Germinal center (tissue), 1 donor: ENCODE results near the gene ZNF324B.
A peak's percentile ranks its signal among the peaks of the same experiment; 100 is the strongest.
"Not testable (repeated sequence)": the region's sequence is repeated elsewhere in the genome, so short reads cannot be mapped to it uniquely, and the experiment has no call there.

ENCODE experiments used
- DNase-seq: peaks from one replicate; pipeline ENCODE4 v3.0.0; 2012; ENCODE audit warnings: mixed read lengths, low spot score

ZNF324B gene

GRCh38 chr19:58451358-58452101 is at the start of gene ZNF324B:
TSS of gene ZNF324B (plus strand) at chr19:58451622. CDS start at chr19:58453702, 2,080 bp downstream.
- peak; percentile 95 for DNase-seq

- DNase-seq: no peak
Observed at GRCh38 chr19:58401840-58402421, 49.5 kb upstream of the ZNF324B start.

DNA sequence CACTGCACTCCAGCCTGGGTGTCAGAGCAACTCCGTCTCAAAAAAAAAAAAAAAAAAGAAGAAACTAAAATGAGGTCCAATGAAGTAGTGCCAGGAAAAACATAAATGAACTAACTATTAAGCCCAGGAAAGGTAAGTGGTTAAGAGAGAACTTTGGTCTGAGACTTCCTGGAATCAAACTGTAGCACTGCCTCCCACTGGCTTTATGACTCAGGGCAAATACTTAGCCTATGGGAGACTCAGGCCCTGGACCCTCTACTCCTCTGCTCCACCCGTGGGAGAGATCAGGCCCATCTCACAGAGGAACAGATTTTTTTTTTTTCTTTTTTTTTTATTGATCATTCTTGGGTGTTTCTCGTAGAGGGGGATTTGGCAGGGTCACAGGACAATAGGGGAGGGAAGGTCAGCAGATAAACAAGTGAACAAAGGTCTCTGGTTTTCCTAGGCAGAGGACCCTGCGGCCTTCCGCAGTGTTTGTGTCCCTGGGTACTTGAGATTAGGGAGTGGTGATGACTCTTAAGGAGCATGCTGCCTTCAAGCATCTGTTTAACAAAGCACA is 47.4 kb upstream of the ZNF324B start:
- not testable (repeated sequence) for DNase-seq

- DNase-seq: no peak
Observed at GRCh38 chr19:58406818-58407657, 44.4 kb upstream of the ZNF324B start.

- no peak for DNase-seq
Observed at GRCh38 chr19:58407658-58408151, 43.7 kb upstream of the ZNF324B start.

DNA sequence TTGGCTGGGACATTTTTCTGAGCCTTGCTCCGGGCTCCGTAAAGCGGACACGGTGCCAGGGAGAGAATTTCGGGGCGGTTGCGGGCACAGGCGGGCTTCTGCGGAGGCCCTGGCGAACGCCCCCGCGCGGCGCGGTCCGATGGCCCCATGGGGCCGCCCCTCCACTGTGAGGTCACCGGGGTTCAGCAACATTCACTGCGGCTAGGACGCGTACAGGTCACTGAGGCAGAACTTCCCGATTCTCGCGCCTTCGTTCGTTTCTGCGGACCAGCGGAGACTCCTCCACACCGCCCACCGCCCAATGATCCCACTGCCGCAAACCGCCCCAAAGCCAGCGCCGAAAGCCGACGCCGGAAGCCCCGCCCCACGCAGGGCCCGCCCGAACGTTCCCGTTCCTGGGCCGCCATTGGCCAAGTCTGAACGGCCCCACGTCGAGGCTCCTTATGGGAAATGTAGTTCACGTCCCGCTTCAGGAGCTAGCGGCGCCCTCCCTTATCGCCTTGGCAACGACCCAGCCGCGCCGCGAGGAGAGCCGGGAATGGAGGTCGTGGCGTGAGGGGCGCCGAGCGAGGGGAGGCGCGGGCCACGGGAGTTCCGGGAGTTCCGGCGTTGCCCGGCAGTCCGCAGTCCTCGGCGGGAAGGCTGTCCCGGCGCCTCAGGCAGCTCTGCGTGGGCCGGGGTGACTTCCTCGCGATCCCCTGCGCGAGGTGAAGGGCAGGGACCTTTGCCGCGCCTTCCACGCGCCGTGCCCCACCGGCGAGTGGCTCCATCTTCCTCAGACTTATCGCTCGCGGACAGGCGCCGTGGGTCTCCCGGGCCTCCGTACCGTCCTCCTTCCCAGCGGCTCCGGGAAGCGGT is 43.0 kb upstream of the ZNF324B start, which contains the start of gene ZNF584:
Gene ZNF584 (plus strand): TSS at position 498 of the 858 bp plus-strand sequence. CDS start 499 bp downstream, outside the sequence.
- DNase-seq: peak; percentile 96

GRCh38 chr19:58409010-58409790 is 42.2 kb upstream of the ZNF324B start:
- DNase-seq: no peak

DNA sequence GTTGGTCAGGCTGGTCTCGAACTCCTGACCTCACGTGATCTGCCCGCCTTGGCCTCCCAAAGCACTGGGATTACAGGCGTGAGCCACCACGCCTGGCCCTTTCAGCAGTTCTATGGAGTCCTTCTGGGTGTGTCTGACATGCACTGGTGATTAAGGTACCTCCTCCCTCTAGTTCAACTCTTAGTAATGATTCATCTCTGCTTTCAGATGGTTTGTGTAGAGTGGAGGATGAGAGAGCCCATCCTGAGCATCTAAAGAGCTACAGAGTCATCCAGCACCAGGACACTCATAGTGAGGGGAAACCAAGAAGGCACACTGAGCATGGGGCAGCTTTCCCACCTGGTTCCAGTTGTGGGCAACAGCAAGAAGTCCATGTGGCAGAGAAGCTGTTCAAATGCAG is 34.8 kb upstream of the ZNF324B start:
- DNase-seq: no peak

DNA sequence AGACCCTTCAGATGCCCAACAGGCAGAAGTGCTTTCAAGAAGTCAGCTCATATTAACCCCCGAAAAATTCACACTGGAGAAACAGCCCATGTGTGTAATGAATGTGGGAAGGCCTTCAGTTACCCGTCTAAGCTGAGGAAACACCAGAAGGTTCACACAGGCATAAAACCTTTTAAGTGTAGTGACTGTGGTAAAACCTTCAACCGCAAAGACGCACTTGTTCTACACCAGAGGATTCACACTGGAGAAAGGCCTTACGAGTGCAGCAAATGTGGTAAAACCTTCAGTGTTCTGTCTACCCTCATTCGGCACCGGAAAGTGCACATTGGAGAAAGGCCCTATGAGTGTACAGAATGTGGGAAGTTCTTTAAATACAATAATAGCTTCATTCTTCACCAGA is 34.4 kb upstream of the ZNF324B start:
- DNase-seq: no peak

GRCh38 chr19:58428617-58429016 is 22.8 kb upstream of the ZNF324B start:
- DNase-seq: no peak

DNA sequence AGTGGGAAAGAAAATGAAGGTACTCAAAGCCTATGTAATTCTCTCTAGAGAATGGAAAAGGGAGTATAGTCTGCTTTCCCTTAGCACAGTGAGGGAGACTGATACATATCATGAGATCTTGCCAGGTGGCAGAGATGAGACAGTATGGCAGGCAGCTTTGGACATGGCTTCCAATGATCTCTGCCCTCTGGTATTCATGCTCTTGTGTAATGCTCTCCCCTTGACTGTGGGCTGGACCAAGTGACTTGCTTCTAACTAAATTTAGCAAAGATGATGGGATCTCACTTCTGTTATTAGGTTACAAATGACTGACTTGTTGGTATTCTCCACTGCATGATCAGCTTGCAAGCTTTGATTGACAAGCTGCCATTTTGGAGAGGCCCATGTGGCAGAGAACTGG is 21.7 kb upstream of the ZNF324B start:
- DNase-seq: no peak

GRCh38 chr19:58434217-58434616 is 17.2 kb upstream of the ZNF324B start:
- DNase-seq: no peak

DNA sequence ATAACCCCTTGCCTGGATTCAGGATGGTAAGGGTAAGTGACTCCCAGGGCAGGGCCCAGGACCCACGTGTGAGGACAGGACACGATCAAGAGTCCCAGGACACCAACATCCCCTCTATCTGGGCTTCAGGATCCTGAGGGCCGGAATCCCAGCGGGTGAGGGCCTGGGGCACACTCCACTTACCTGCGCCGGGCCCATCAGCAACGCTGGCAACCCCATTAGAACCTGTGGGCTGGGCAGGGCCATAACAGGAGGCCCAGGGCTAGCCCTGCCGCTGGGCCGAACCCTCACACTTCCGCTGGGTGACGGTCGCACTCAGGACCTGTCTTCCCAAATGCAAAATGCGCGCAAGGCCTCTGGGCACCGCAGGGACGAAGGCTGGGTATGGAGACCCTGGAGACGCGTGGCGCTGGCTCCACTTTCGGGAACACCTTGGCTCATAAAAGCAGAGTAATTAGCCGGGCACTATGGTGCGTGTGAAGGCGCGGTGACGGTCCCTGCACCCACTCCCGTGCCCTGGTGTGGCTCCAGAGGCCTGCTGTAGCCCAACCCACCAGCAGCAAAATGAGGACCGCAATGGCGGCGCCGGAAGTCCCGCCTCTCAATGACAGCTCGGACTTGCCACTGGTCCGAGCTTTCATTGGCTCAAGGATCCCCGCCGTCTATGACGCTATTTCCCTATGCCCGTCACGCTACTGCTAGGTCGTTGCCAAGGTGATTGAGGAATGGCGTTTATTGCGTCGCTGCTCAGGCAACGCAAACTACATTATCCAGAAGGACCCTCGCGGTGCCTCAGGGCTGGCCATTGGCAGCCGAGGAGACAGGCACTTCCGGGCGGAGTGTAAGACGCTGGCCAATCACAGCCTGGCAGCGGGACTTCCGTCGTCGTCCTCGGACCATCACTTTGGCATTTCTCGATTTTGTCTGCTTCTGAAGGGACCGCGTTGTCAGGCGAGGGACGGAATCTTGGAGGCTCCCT is 11.6 kb upstream of the ZNF324B start, which contains the start of gene ZNF132:
Gene ZNF132 (minus strand): TSS at position 578 of the 979 bp plus-strand sequence. CDS start 332 bp downstream, at position 246.
- peak; percentile 98 for DNase-seq

DNA sequence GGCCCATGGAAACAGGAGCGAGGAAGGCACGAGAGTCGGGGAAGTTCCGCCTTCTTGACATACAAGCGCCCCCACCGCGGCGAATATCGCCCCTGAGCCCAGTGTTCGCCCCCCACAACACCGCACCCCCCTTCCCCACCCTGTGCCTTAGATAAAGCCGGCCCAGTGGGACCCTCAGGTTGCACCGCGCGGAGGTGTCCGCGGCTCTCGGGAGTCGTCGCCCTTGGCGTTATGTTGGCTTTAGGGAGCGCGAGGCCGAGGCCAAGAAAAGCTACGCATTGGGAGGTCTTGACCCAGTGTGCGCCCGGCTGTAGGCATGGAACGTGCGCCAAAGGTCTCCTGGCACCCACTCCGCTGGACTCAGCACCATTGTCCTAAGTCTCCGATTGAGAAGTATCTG is 10.9 kb upstream of the ZNF324B start:
- DNase-seq: no peak

- DNase-seq: not testable (repeated sequence)
Observed at GRCh38 chr19:58442986-58443385, 8.4 kb upstream of the ZNF324B start.

DNA sequence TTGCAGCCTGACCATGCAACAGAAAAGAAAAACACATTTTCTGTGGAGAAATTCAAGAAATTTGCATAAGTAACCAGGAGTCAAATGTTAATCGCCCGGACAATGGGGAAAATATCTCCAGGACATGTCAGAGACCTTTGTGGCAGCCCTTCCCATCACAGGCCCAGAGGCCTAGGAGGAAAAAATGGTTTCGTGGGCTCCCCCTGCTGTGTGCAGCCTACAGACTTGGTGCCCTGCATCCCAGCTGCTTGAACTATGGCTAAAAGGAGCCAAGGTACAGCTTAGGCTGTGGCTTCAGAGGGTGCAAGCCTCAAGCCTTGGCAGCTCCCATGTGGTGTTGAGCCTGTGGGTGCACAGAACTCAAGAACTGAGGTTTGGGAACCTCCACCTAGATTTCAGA is 2.6 kb upstream of the ZNF324B start:
- DNase-seq: not testable (repeated sequence)

DNA sequence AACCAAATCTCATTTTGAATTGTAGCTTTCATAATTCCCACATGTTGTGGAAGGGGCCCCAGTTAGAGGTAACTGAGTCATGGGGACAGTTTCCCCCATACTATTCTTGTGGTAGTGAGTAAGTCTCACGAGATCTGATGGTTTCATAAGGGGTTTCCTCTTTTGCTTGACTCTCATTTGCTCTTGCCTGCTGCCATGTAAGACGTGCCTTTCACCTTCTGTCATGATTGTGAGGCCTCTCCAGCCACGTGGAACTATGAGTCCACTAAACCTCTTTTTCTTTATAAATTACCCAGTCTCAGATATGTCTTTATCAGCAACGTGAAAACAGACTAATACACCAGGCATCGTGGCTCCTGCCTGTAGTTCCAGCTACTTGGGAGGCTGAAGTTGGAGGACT is 1.4 kb upstream of the ZNF324B start:
- DNase-seq: not testable (repeated sequence)

DNA sequence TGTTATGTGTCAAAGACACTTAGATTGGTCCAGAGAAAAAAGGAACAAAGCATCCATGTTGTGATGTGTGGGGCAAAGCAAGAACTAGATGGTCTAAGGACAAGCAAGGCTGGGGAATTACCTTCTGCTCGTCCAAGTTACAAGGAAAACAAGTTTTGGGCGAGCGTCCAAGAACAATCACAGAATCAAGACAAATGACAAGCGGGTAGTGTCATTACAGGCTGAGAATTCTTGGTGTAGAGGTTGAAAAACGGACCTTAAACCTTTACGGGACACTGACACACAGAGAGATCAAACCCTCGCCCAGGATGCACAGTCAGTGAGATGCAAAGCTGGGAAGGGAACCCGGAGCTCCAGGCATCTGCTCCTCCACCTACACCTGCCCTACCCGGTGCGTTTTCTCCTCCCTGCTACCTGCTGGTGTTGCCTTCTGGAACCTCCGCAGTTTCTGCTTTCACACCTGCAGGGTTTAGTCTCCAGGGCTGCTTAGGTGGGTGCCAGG is 515 bp upstream of the ZNF324B start:
- no peak for DNase-seq

DNA sequence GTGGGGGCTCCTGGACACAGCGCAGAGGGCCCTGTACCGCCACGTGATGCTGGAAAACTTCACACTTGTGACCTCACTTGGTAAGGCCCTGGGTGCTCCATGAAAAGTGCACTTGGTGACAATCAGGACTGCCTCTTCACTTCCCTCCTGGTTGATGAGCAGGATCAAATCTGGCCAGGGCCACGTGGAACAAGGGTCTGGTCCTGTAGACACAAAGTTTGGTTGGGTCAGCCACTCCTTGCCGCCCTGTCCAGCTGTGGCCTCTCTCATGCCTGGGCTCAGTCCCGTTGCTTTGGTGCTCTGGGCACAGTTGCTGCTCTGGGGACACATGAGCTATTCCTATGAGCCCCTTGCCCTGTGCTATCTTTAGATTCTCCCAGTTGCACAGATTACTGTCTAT is 2.3 kb downstream of the ZNF324B start:
- DNase-seq: no peak
